Body of pancreas (tissue), 4 donors: ENCODE data around the gene POLR2H. TPM values are rescaled to one million over a fixed set of nuclear protein-coding genes. Genes with fewer than 3 reads are reported as not detected.

ENCODE experiments used
- ATAC-seq: fragments of 150-250 bp; one replicate; pipeline ENCODE4 v1.9.1; 2016
- DNase-seq, 4 donors: peaks; one replicate each; pipeline ENCODE4 v3.0.0-alpha.2; 2019
- H3K27ac ChIP-seq, 4 donors: fragments of 200-600 bp; sonication (generic); 1 replicate in 3 of 4; 2 replicates in 1 of 4; pipeline versions ENCODE4 v1.5.1 to v1.6.1; 2016 to 2019; ENCODE audit warnings: mild to moderate bottlenecking in 1 of 4, mixed read lengths in 1 of 4, moderate library complexity in 1 of 4
- H3K27me3 ChIP-seq, 2 donors: fragments of 200-600 bp; sonication (generic); one replicate each; pipeline ENCODE4 v1.6.0; 2016; ENCODE audit warnings: mild to moderate bottlenecking in 1 of 2
- H3K36me3 ChIP-seq, 2 donors: fragments of 200-600 bp; sonication (generic); replicated peaks in 1 of 2; 2 replicates each; pipeline ENCODE4 v1.5.1; 2016; ENCODE audit warnings: low read depth in 2 of 2; ENCODE audit not compliant: insufficient read depth in 1 of 2
- H3K4me1 ChIP-seq: fragments of 200-600 bp; sonication (generic); one replicate; pipeline ENCODE4 v1.6.0; 2016
- H3K4me3 ChIP-seq, 2 donors: fragments of 200-600 bp; sonication (generic); 1 replicate in 1 of 2; 2 replicates in 1 of 2; pipeline ENCODE4 v1.5.1; 2016 to 2019
- H3K9me3 ChIP-seq, 3 donors: fragments of 200-600 bp; sonication (generic); 1 replicate in 2 of 3; 2 replicates in 1 of 3; pipeline ENCODE4 v1.5.1; 2016
- POLR2A ChIP-seq, 3 donors: fragments of 450-650 bp; IDR thresholded peaks; one replicate each; pipeline ENCODE4 v1.6.1; 2016; ENCODE audit warnings: antibody characterized with exemption in 3 of 3, mild to moderate bottlenecking in 2 of 3
- WGBS, 2 donors: methylation state at CpG; one replicate each; pipeline ENCODE4 v1.1.5; 2017; 5-methylcytosine and 5-hydroxymethylcytosine counted together
- intact Hi-C: fragments of 100-400 bp; cut with DNase I; formaldehyde crosslinking; loops from one replicate; pipeline ENCODE4 v1.15.1; 2023
- total RNA-seq, 2 donors: library from RNA; depleted of rRNA; stranded (reverse); fragments of >200 nt; gene quantifications; one replicate each; pipeline ENCODE4 v1.1.0, GENCODE V29; 2016
- TF ChIP-seq, protein P1 (sequence below), 7 experiments: fragments of 450-650 bp in 4 of 7; fragments of 200-600 bp in 3 of 7; sonication (generic) in 3 of 7; IDR thresholded peaks; one replicate each; pipeline ENCODE4 v1.5.1; 2016 to 2019; ENCODE audit warnings: antibody characterized with exemption in 7 of 7

POLR2H gene
- total RNA-seq, 2 donors from 2014 or later, result 32.4 to 137 TPM

DNA sequence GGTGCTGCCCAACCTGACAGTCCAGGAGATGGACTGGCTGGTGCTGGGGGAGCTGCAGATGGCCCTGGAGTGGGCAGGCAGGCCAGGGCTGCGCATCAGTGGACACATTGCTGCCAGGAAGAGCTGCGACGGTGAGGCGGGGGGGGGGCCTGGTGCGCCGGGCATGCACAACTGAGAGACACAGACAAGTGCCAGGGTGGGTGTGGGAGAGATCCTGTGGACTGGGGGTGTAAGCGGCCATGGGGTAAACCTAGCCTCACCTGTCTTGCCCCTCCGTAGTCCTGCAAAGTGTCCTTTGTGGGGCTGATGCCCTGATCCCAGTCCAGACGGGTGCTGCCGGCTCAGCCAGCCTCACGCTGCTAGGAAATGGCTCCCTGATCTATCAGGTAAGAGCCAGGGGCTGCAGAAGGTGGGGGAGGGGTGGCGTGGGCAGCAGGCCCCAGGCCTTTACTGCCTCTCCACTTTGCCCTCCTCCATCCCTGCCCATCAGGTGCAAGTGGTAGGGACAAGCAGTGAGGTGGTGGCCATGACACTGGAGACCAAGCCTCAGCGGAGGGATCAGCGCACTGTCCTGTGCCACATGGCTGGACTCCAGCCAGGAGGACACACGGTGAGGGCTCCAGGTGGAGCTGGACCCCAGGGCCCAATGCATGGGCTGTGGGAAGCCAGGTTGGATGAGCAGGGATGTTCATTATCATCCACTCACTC, 21.7 kb downstream of the POLR2H start:
- Histone ChIP-seq H3K4me1 (peaks cover 19% of the 10 kb centered on the region), H3K9me3 (no peaks in the 10 kb centered on the region), H3K4me3 (no peak overlapping the region), H3K27ac (no peak overlapping the region), H3K27me3 (no peaks in the 10 kb centered on the region), H3K36me3 (no peaks in the 10 kb centered on the region)
- intact Hi-C loops, result no loop called here
- no peak for TF ChIP-seq POLR2A (IDR thresholded peaks at IDR 0.05)
- TF ChIP-seq, protein P1, sequence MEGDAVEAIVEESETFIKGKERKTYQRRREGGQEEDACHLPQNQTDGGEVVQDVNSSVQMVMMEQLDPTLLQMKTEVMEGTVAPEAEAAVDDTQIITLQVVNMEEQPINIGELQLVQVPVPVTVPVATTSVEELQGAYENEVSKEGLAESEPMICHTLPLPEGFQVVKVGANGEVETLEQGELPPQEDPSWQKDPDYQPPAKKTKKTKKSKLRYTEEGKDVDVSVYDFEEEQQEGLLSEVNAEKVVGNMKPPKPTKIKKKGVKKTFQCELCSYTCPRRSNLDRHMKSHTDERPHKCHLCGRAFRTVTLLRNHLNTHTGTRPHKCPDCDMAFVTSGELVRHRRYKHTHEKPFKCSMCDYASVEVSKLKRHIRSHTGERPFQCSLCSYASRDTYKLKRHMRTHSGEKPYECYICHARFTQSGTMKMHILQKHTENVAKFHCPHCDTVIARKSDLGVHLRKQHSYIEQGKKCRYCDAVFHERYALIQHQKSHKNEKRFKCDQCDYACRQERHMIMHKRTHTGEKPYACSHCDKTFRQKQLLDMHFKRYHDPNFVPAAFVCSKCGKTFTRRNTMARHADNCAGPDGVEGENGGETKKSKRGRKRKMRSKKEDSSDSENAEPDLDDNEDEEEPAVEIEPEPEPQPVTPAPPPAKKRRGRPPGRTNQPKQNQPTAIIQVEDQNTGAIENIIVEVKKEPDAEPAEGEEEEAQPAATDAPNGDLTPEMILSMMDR (IDR thresholded peaks at IDR 0.05), result no peak
- WGBS, 2 donors, result 87 to 96% methylated on average over 5 to 15 of the region's 15 CpGs
- DNase-seq (no peak), ATAC-seq (no peak)

DNA sequence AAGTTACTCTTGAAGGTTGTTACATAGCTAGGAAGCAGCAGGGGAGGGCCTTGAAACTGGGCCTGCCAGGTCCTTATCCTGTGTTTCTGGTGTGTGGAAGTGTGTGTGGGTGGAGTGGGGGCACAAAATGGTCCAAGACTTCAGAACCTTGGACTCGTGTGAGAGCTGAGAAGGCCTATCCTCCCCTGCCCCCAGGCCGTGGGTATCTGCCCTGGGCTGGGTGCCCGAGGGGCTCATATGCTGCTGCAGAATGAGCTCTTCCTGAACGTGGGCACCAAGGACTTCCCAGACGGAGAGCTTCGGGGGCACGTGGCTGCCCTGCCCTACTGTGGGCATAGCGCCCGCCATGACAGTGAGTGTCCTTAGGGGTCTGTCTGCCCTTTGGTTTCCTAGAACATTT, 22.8 kb downstream of the POLR2H start:
- peaks cover 15% of the 10 kb centered on the region for H3K4me1 ChIP-seq
- TF ChIP-seq, protein P1 (IDR thresholded peaks at IDR 0.05), result no peak
- no peak for TF ChIP-seq POLR2A (IDR thresholded peaks at IDR 0.05)
- H3K27ac ChIP-seq, result no peak overlapping the region
- WGBS, 2 donors, result 80 to 83% methylated on average over 7 to 9 of the region's 9 CpGs
- ATAC-seq (no peak), DNase-seq (no peak)
- H3K4me3 ChIP-seq, result no peak overlapping the region
- H3K27me3 ChIP-seq, result no peaks in the 10 kb centered on the region
- no peaks in the 10 kb centered on the region for H3K9me3 ChIP-seq
- intact Hi-C loops, result no loop called here
- H3K36me3 ChIP-seq, result no peaks in the 10 kb centered on the region

DNA sequence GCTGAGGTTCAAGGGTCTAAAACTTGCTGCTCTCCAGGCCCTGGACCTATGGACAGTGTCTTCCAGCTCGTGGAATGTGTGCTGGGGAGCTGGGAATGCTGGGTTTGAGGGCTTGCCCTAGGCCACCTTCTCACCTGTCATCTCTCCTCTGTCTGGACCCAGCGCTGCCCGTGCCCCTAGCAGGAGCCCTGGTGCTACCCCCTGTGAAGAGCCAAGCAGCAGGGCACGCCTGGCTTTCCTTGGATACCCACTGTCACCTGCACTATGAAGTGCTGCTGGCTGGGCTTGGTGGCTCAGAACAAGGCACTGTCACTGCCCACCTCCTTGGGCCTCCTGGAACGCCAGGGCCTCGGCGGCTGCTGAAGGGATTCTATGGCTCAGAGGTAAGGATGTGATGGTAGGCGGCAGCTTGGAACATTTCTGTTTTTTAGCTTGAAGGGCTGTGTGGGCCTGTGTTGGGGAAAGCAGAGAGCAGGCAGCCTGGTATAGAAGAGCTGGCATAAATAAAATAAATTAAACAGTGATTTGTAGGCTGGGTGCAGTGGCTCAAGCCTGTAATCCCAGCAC, 23.4 kb downstream of the POLR2H start:
- 85 to 90% methylated on average over 4 to 8 of the region's 8 CpGs for WGBS, 2 donors
- Histone ChIP-seq H3K27ac (no peak overlapping the region), H3K27me3 (no peaks in the 10 kb centered on the region), H3K36me3 (no peaks in the 10 kb centered on the region), H3K4me1 (peaks cover 15% of the 10 kb centered on the region), H3K9me3 (no peaks in the 10 kb centered on the region), H3K4me3 (no peak overlapping the region)
- TF ChIP-seq, protein P1 (IDR thresholded peaks at IDR 0.05), result no peak
- no peak for TF ChIP-seq POLR2A (IDR thresholded peaks at IDR 0.05)
- intact Hi-C loops, result no loop called here
- DNase-seq (no peak), ATAC-seq (no peak)

DNA sequence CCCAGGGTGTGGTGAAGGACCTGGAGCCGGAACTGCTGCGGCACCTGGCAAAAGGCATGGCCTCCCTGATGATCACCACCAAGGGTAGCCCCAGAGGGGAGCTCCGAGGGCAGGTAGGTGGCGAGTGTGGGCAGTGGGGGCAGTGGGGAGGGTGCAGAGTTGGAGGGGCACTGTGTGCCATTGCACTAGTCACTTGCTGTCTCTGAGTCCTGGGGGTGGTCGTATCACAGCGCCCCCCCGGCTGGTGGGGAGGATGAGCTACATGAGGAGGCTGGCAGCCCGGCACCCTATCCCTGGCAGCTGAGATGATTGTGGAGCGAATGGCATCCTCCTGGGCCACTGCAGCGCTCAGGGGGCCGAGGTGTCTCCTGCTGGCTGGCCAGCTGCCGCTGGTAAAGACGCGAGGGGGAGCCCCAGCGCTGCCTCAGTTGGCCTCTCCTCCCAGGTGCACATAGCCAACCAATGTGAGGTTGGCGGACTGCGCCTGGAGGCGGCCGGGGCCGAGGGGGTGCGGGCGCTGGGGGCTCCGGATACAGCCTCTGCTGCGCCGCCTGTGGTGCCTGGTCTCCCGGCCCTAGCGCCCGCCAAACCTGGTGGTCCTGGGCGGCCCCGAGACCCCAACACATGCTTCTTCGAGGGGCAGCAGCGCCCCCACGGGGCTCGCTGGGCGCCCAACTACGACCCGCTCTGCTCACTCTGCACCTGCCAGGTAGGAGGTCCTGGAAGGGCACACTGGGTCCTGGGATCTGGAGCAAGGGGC, 24.7 kb downstream of the POLR2H start:
- Histone ChIP-seq H3K9me3 (no peaks in the 10 kb centered on the region), H3K27me3 (no peaks in the 10 kb centered on the region), H3K4me1 (peaks cover 7% of the 10 kb centered on the region), H3K27ac (no peak overlapping the region), H3K4me3 (no peak overlapping the region), H3K36me3 (no peaks in the 10 kb centered on the region)
- WGBS, 2 donors, result 75 to 93% methylated on average over 3 to 32 of the region's 37 CpGs
- TF ChIP-seq, protein P1 (IDR thresholded peaks at IDR 0.05), result no peak
- no peak for TF ChIP-seq POLR2A (IDR thresholded peaks at IDR 0.05)
- ATAC-seq (no peak), DNase-seq (no peak)
- intact Hi-C loops, result no loop called here
